MM.1S (cell line): ENCODE measurements around the gene SFSWAP.
A peak's percentile ranks its signal among the peaks of the same experiment; 100 is the strongest.

Experiments used
- DNase-seq: peaks from one replicate; pipeline ENCODE4 v3.0.0-alpha.2; 2015
- H2AFZ ChIP-seq: fragments of 300-600 bp; sonication (generic); 2 replicates; pipeline ENCODE4 v1.6.0; 2016; ENCODE audit warnings: antibody characterized with exemption, low read length
- H3F3A ChIP-seq: fragments of 300-600 bp; sonication (generic); 2 replicates; pipeline ENCODE4 v1.6.1; 2016; ENCODE audit warnings: mild to moderate bottlenecking, antibody characterized with exemption, low read length, moderate library complexity, mixed read lengths; ENCODE audit not compliant: insufficient read depth
- H3K27ac ChIP-seq: fragments of 300-600 bp; sonication (generic); 2 replicates; pipeline ENCODE4 v1.5.1; 2016; ENCODE audit warnings: mild to moderate bottlenecking, low read length
- H3K27me3 ChIP-seq: fragments of 300-600 bp; sonication (generic); replicated peaks from 2 replicates; pipeline ENCODE4 v1.6.0; 2016; ENCODE audit warnings: low read length; ENCODE audit not compliant: insufficient read depth
- H3K36me3 ChIP-seq: fragments of 300-600 bp; sonication (generic); replicated peaks from 2 replicates; pipeline ENCODE4 v1.6.1; 2016; ENCODE audit warnings: mild to moderate bottlenecking, low read length, mixed read lengths; ENCODE audit not compliant: insufficient read depth
- H3K4me1 ChIP-seq: fragments of 300-600 bp; sonication (generic); 2 replicates; pipeline ENCODE4 v1.6.1; 2016; ENCODE audit warnings: low read length, mixed read lengths
- H3K4me2 ChIP-seq: fragments of 300-600 bp; sonication (generic); 2 replicates; pipeline ENCODE4 v1.6.0; 2016; ENCODE audit warnings: low read depth, low read length
- H3K4me3 ChIP-seq: fragments of 300-600 bp; sonication (generic); 2 replicates; pipeline ENCODE4 v1.5.1; 2016; ENCODE audit warnings: low read length, mixed read lengths
- H3K79me2 ChIP-seq: fragments of 300-600 bp; sonication (generic); 2 replicates; pipeline ENCODE4 v1.6.1; 2016; ENCODE audit warnings: mixed run types, low read length, mixed read lengths
- H3K9ac ChIP-seq: fragments of 300-600 bp; sonication (generic); 2 replicates; pipeline ENCODE4 v1.6.1; 2016; ENCODE audit warnings: low read length, mixed read lengths
- H3K9me2 ChIP-seq: fragments of 300-600 bp; sonication (generic); replicated peaks from 2 replicates; pipeline ENCODE4 v1.6.1; 2016; ENCODE audit warnings: mild to moderate bottlenecking, low read length, mixed read lengths; ENCODE audit not compliant: insufficient read depth
- H3K9me3 ChIP-seq: fragments of 300-600 bp; sonication (generic); replicated peaks from 2 replicates; pipeline ENCODE4 v1.6.1; 2016; ENCODE audit warnings: mild to moderate bottlenecking, low read length, mixed read lengths; ENCODE audit not compliant: insufficient read depth
- H4K20me1 ChIP-seq: fragments of 300-600 bp; sonication (generic); 2 replicates; pipeline ENCODE4 v1.6.1; 2016; ENCODE audit warnings: mild to moderate bottlenecking, low read length, moderate library complexity, mixed read lengths; ENCODE audit not compliant: insufficient read depth
- CTCF ChIP-seq: fragments of 300-600 bp; sonication (generic); IDR thresholded peaks from 2 replicates; pipeline ENCODE4 v1.5.1; 2016; ENCODE audit warnings: antibody characterized with exemption, low read length, mixed read lengths
- EZH2 ChIP-seq: fragments of 300-600 bp; sonication (generic); optimal IDR thresholded peaks from 2 replicates; pipeline ENCODE3; 2017; ENCODE audit warnings: low read depth, mild to moderate bottlenecking, antibody characterized with exemption, low read length, mixed read lengths
- EZH2phosphoT487 ChIP-seq: fragments of 300-600 bp; sonication (generic); IDR thresholded peaks from 2 replicates; pipeline ENCODE4 v1.6.1; 2018; ENCODE audit warnings: antibody characterized with exemption, low read length

SFSWAP gene

GRCh38 chr12:131829356-131829747 is 118.5 kb downstream of the SFSWAP start:
- no peak for DNase-seq
- no peaks in the 10 kb centered on the region for H3K4me1 ChIP-seq
- no peak overlapping the region for H3K4me2 ChIP-seq
- no peak for TF ChIP-seq EZH2
- TF ChIP-seq CTCF = no peak
- no peak for TF ChIP-seq EZH2phosphoT487
- H3K9me2 ChIP-seq = no peaks in the 10 kb centered on the region
- H3K9me3 ChIP-seq = no peaks in the 10 kb centered on the region
- H3K27me3 ChIP-seq = peaks cover 25% of the 10 kb centered on the region
- H3K4me3 ChIP-seq = no peak overlapping the region
- H3K36me3 ChIP-seq = no peaks in the 10 kb centered on the region
- H3K9ac ChIP-seq = no peak overlapping the region
- H4K20me1 ChIP-seq = no peaks in the 10 kb centered on the region
- no peaks in the 10 kb centered on the region for H3F3A ChIP-seq
- no peaks in the 10 kb centered on the region for H3K79me2 ChIP-seq
- H2AFZ ChIP-seq = no peak overlapping the region
- no peak overlapping the region for H3K27ac ChIP-seq

GRCh38 chr12:131829791-131830334 is 119.0 kb downstream of the SFSWAP start:
- no peaks in the 10 kb centered on the region for H3F3A ChIP-seq
- TF ChIP-seq EZH2 (no peak), EZH2phosphoT487 (no peak)
- no peaks in the 10 kb centered on the region for H4K20me1 ChIP-seq
- H3K27me3 ChIP-seq = peaks cover 25% of the 10 kb centered on the region
- H2AFZ ChIP-seq = no peak overlapping the region
- no peaks in the 10 kb centered on the region for H3K4me1 ChIP-seq
- no peak overlapping the region for H3K27ac ChIP-seq
- H3K9me3 ChIP-seq = no peaks in the 10 kb centered on the region
- H3K79me2 ChIP-seq = no peaks in the 10 kb centered on the region
- H3K9ac ChIP-seq = no peak overlapping the region
- H3K9me2 ChIP-seq = no peaks in the 10 kb centered on the region
- H3K36me3 ChIP-seq = no peaks in the 10 kb centered on the region
- H3K4me2 ChIP-seq = peak overlapping the region; percentile 41; the same call in 1 of the 2 replicates
- DNase-seq = no peak
- no peak overlapping the region for H3K4me3 ChIP-seq

- Histone ChIP-seq H3K27ac (no peak overlapping the region), H3F3A (no peaks in the 10 kb centered on the region), H2AFZ (no peak overlapping the region), H3K9me2 (no peaks in the 10 kb centered on the region), H3K4me3 (no peak overlapping the region), H3K79me2 (no peaks in the 10 kb centered on the region), H4K20me1 (no peaks in the 10 kb centered on the region), H3K27me3 (peaks cover 25% of the 10 kb centered on the region), H3K4me1 (no peaks in the 10 kb centered on the region), H3K4me2 (peak overlapping the region; percentile 41; the same call in 1 of the 2 replicates), H3K9me3 (no peaks in the 10 kb centered on the region), H3K36me3 (no peaks in the 10 kb centered on the region), H3K9ac (no peak overlapping the region)
- TF ChIP-seq CTCF (peak; percentile 19), EZH2 (no peak)
- DNase-seq = peak; percentile 15
These were observed 119.5 kb downstream of the SFSWAP start for GRCh38 chr12:131830335-131830913.

- no peaks in the 10 kb centered on the region for H3F3A ChIP-seq
- no peaks in the 10 kb centered on the region for H3K9me3 ChIP-seq
- H3K36me3 ChIP-seq = no peaks in the 10 kb centered on the region
- no peaks in the 10 kb centered on the region for H4K20me1 ChIP-seq
- no peak overlapping the region for H3K4me3 ChIP-seq
- no peaks in the 10 kb centered on the region for H3K4me1 ChIP-seq
- no peaks in the 10 kb centered on the region for H3K9me2 ChIP-seq
- H3K9ac ChIP-seq = no peak overlapping the region
- H3K27me3 ChIP-seq = peaks cover 25% of the 10 kb centered on the region
- DNase-seq = no peak
- H3K79me2 ChIP-seq = no peaks in the 10 kb centered on the region
- peak overlapping the region; percentile 41; the same call in 1 of the 2 replicates for H3K4me2 ChIP-seq
- no peak overlapping the region for H2AFZ ChIP-seq
- no peak for TF ChIP-seq EZH2phosphoT487
- TF ChIP-seq CTCF = no peak
- TF ChIP-seq EZH2 = no peak
- no peak overlapping the region for H3K27ac ChIP-seq
These were observed 120.2 kb downstream of the SFSWAP start for GRCh38 chr12:131830914-131831571.
